Ishikawa (cell line): ENCODE data around the gene SLC30A4.

Experiments used
- CEBPB ChIP-seq: IDR thresholded peaks from 2 replicates; pipeline ENCODE4 v1.6.1; 2012
- EGR1 ChIP-seq: IDR thresholded peaks from 2 replicates; pipeline ENCODE4 v1.6.1; 2012
- EP300 ChIP-seq: IDR thresholded peaks from 2 replicates; pipeline ENCODE4 v1.6.1; 2012; ENCODE audit warnings: borderline replicate concordance
- FOXM1 ChIP-seq: IDR thresholded peaks from 2 replicates; pipeline ENCODE4 v1.6.1; 2012; ENCODE audit warnings: low read depth, borderline replicate concordance
- NFIC ChIP-seq: IDR thresholded peaks from 2 replicates; pipeline ENCODE4 v1.6.1; 2012
- RAD21 ChIP-seq: IDR thresholded peaks from 2 replicates; pipeline ENCODE4 v1.6.1; 2012; ENCODE audit warnings: low read depth
- TAF1 ChIP-seq: IDR thresholded peaks from 2 replicates; pipeline ENCODE4 v1.6.1; 2012; ENCODE audit warnings: low read depth, mild to moderate bottlenecking
- TCF12 ChIP-seq: IDR thresholded peaks from 2 replicates; pipeline ENCODE4 v1.6.1; 2012; ENCODE audit warnings: low read depth
- TEAD4 ChIP-seq: IDR thresholded peaks from 2 replicates; pipeline ENCODE4 v1.6.1; 2012
- USF1 ChIP-seq: IDR thresholded peaks from 2 replicates; pipeline ENCODE4 v1.6.1; 2012
- YY1 ChIP-seq: IDR thresholded peaks from 2 replicates; pipeline ENCODE4 v1.6.1; 2012; ENCODE audit warnings: low read depth
- ZBTB7A ChIP-seq: IDR thresholded peaks from 2 replicates; pipeline ENCODE4 v1.6.1; 2012; ENCODE audit warnings: low read depth
- TF ChIP-seq, protein P1 (sequence below): IDR thresholded peaks from 2 replicates; pipeline ENCODE4 v1.6.1; 2012; ENCODE audit warnings: low read depth, mild to moderate bottlenecking
- TF ChIP-seq, protein P2 (sequence below): IDR thresholded peaks from 2 replicates; pipeline ENCODE4 v1.6.1; 2012

Gene SLC30A4

DNA sequence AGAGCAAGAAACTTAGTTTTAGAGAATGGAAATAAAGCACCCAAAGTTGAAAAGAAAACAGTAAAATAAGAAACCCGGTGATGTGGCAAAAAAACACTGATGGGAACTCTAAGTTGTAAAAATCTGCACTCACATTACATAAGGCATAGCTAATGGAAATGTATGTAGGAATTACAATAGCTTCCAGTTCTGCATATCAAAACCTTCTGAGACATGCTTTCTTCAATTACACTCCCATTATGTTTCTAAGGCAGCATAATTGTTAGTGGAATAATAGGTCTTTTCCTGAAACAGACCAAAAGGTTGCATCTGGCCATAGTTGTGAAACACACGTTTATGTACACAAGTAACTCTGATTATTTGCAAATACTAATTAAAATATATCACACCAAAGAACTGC is 41.4 kb downstream of the SLC30A4 start:
- no peak for TF ChIP-seq TEAD4

GRCh38 chr15:45476410-45476809 is 46.1 kb downstream of the SLC30A4 start:
- TF ChIP-seq NFIC (no peak), TAF1 (no peak), RAD21 (no peak), CEBPB (no peak), ZBTB7A (no peak), TEAD4 (no peak), USF1 (no peak)

DNA sequence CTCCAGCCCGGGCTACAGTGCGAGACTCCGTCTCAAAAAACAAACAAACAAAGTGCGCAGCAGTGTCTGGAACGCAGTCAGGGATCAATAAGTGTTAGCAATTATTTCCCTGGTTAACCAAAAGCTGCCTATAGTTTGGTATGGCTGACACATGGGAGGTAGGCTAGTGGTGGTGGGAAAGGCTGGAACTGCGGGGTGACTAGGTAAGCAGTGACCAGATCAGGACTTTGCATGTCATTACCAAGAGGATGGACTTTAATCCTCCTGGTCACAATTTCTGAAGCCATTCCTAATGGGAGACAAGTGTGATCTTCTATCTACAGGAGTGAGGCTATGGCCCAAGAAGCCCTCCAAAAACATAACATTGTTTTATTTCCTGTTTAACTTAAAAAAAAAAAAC is 47.8 kb downstream of the SLC30A4 start:
- TF ChIP-seq, protein P1, sequence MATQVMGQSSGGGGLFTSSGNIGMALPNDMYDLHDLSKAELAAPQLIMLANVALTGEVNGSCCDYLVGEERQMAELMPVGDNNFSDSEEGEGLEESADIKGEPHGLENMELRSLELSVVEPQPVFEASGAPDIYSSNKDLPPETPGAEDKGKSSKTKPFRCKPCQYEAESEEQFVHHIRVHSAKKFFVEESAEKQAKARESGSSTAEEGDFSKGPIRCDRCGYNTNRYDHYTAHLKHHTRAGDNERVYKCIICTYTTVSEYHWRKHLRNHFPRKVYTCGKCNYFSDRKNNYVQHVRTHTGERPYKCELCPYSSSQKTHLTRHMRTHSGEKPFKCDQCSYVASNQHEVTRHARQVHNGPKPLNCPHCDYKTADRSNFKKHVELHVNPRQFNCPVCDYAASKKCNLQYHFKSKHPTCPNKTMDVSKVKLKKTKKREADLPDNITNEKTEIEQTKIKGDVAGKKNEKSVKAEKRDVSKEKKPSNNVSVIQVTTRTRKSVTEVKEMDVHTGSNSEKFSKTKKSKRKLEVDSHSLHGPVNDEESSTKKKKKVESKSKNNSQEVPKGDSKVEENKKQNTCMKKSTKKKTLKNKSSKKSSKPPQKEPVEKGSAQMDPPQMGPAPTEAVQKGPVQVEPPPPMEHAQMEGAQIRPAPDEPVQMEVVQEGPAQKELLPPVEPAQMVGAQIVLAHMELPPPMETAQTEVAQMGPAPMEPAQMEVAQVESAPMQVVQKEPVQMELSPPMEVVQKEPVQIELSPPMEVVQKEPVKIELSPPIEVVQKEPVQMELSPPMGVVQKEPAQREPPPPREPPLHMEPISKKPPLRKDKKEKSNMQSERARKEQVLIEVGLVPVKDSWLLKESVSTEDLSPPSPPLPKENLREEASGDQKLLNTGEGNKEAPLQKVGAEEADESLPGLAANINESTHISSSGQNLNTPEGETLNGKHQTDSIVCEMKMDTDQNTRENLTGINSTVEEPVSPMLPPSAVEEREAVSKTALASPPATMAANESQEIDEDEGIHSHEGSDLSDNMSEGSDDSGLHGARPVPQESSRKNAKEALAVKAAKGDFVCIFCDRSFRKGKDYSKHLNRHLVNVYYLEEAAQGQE: no peak
- TF ChIP-seq, protein P2, sequence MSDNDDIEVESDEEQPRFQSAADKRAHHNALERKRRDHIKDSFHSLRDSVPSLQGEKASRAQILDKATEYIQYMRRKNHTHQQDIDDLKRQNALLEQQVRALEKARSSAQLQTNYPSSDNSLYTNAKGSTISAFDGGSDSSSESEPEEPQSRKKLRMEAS: no peak
- TF ChIP-seq FOXM1: no peak
- no peak for TF ChIP-seq EGR1
- no peak for TF ChIP-seq CEBPB
- TF ChIP-seq RAD21: no peak
- no peak for TF ChIP-seq YY1

- no peak for TF ChIP-seq ZBTB7A
Observed at GRCh38 chr15:45473068-45473467, 49.5 kb downstream of the SLC30A4 start.

DNA sequence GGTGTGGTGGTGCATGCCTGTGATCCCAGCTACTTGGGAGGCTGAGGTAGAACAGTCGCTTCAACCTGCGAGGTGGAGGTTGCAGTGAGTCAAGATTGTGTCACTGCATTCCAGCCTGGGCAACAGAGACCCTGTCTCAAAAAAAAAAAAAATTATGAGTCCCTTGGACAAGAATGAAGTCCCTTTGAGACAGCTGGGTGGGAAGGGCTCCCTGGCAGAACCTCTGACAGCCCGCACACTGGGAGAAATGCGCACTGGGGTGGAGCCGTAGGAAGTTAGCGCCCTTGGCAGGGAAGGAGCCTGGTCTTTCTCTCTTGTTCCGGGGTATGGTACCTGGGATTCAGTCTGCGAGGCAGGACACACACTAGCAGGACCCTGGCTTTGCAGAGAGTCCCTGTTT is 51.4 kb downstream of the SLC30A4 start:
- TF ChIP-seq YY1: no peak
- TF ChIP-seq TCF12: no peak
- TF ChIP-seq EP300: no peak
- TF ChIP-seq RAD21: no peak
- no peak for TF ChIP-seq USF1
- no peak for TF ChIP-seq ZBTB7A
- TF ChIP-seq, protein P1: no peak
- no peak for TF ChIP-seq FOXM1
- no peak for TF ChIP-seq NFIC

DNA sequence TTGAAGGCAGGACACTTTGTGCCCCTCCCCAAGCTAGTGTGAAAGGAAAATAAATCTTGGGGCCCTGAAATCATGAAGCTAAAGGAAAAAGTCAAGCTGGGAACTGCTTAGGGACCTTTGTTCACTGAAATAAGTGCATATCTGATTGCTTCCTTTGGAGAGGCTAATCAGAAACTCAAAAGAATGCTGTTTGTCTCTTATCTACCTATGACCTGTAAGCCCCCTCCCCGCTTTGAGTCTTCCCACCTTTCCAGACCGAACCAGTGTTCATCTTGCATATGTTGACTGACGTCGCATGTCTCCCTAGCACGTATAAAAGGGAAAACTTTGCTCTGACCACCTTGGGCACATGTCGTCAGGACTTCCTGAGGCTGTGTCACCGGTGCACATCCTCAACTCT is 53.1 kb downstream of the SLC30A4 start:
- TF ChIP-seq EGR1 (no peak), EP300 (no peak)

GRCh38 chr15:45469027-45469426 is 53.5 kb downstream of the SLC30A4 start:
- no peak for TF ChIP-seq NFIC
- no peak for TF ChIP-seq YY1
- TF ChIP-seq USF1: no peak
- no peak for TF ChIP-seq TAF1
- TF ChIP-seq TCF12: no peak

DNA sequence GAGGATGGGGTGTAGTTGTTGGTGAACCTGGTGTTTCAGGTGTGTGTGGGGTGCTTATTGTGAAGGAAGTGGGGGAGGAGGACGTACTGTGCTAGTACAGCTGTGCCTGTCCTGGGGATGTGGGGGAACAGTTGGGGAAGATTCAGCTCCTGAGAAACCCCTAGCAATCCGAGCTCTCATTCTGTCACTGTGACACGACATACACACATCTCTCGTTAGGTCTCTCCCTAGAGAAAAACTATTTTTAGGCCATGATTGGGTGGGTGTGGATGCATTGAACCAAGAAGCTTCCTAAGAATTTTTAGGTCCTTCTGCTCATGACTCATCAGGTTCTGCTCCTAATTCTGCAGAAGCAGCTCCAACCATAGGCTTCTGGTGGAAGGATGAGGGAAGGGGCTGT is 54.3 kb downstream of the SLC30A4 start:
- TF ChIP-seq EP300: no peak
- TF ChIP-seq TAF1: no peak
- TF ChIP-seq EGR1: no peak
- TF ChIP-seq TCF12: no peak
- TF ChIP-seq, protein P2: no peak
- no peak for TF ChIP-seq CEBPB
- no peak for TF ChIP-seq TEAD4
